Stimulated activated CD8-positive, alpha-beta memory T cell treated with anti-CD3 and anti-CD28 coated beads, Interleukin-7, amount 100 ng/mL, for 24 hours (primary cell): ENCODE data around the gene KRT74.
"Not testable (repeated sequence)": the region's sequence is repeated elsewhere in the genome, so short reads cannot be mapped to it uniquely, and the experiment has no call there.

Source experiments
- DNase-seq: peaks from one replicate; pipeline ENCODE4 v3.0.0-alpha.2; 2020; ENCODE audit warnings: low read depth

KRT74 gene

GRCh38 chr12:52602552-52602951 is 28.9 kb upstream of the KRT74 start:
- no peak for DNase-seq

DNA sequence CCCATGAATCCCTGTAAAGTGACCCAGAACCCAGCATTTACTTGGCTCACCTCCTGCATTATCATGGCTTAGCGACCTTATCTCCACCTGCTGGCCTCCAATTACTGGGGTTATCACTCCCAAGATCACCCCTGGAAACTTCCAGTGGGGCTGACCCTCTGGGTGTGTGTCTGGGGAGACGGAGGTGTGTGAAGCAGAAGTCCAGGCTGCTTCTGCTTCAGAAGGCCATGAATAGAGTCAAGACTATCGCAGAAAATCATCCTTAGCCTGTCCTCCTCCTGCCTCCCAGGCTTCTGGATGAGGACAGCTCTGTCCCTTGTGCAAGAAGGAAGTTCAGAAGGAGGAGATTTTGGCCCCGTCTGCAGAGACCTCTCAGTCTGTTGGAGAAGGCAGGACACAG is 28.0 kb upstream of the KRT74 start:
- DNase-seq = no peak

- no peak for DNase-seq
Measured at GRCh38 chr12:52600941-52601481, 27.4 kb upstream of the KRT74 start, which contains the start of gene KRT72. Gene KRT72, minus strand, starts transcription at chr12:52601463. Its CDS starts 11 bp downstream, at chr12:52601452.

DNA sequence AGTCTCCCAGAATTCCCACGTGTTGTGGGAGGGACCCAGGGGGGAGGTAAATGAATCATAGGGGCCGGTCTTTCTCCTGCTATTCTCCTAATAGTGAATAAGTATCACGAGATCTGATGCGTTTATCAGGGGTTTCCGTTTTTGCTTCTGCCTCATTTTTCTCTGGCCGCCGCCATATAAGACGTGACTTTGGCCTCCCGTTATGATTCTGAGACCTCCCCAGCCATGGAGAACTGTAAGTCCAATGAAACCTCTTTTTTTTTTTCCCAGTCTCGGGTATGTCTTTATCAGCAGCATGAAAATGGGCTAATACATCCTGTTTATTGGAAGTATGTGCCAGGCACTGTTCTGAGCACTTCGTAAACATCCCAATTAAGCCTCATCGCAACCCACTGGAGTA is 26.8 kb upstream of the KRT74 start:
- DNase-seq = no peak

DNA sequence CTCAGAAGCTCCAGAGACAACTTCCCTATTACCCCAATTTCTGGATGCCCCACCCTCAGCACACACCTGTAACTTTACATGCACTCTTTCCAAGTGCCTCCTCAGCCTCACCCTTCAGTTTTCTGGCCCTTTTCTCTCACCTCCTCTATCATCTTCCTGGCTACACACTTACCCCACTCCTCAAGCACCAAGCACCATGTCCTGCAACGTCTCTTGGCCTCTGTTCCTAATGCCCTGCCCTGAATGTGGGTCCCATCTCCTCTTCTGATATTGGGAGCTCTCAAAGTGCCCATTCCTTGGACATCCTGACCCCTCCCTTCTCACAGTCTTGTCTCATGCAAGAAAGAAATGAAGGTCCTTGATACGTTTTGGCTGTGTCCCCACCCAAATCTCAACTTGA is 26.4 kb upstream of the KRT74 start:
- DNase-seq = no peak

- no peak for DNase-seq
Measured at GRCh38 chr12:52598966-52599365, 25.3 kb upstream of the KRT74 start.

DNA sequence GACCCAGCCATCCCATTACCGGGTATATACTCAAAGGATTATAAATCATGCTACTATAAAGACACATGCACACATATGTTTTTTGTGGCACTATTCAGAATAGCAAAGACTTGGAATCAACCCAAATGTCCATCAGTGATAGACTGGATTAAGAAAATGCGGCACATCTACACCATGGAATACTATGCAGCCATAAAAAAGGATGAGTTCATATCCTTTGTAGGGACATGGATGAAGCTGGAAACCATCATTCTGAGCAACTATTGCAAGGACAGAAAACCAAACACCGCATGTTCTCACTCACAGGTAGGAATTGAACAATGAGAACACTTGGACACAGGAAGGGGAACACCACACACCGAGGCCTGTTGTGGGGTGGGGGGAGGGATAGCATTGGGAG is 20.6 kb upstream of the KRT74 start:
- not testable (repeated sequence) for DNase-seq

DNA sequence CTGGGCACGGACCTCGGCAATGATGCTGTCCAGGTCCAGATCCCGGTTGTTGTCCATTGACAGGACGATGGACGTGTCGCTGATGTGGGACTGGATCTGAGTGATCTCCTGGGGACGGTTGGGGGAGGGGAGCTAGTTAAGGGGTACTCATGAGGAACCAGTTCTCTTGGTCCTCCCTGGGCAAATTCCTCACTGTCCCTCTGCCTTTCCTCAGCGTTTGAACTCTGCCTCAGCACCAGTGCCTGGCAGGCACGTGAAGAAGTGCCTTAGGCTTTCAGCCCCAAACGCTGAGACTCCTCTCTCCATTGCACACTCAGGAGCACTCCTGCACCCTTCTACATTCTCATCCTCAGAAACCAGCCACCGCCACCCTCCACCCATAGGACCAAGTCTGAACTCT is 17.9 kb upstream of the KRT74 start:
- DNase-seq = no peak

DNA sequence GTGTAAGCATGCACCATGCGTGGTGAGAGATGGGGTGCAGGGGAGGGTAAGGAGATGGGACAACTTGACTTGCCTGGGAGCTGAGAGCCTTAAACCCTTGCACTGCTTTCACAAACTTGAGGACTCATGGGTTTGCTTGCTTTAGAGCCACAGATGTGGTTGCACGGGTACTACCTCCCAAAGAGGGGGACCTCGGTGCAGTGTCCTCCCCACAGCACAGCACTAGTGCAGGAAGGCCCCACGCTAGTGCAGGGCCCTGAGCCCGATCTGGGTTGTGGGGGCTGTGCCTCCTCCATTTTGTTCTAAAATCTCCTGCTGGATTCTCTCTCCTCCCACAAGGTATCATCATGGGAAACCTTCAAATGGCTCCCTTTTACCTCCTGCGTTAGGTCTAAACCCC is 16.4 kb upstream of the KRT74 start:
- no peak for DNase-seq

GRCh38 chr12:52587563-52587962 is 13.9 kb upstream of the KRT74 start:
- no peak for DNase-seq

DNA sequence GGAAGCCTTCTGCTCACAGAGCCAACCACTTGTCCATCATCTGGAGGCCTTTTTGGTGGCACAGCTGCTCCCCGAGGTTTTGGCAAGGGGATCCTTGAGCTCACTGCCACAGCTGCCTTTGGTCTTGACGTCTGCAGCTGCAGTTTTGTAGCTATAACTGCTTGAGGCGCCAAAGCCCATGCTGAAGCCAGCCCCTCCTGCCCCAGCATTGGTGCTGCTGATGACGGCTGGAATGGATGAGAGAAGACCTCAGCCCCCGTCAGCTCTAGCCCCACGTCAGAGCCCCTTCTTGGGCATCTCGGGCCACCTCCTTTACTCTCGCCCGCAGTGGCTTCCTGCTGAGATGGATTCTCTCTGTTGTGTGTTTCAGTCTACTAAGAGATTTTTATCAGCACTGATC is 12.3 kb upstream of the KRT74 start:
- no peak for DNase-seq

DNA sequence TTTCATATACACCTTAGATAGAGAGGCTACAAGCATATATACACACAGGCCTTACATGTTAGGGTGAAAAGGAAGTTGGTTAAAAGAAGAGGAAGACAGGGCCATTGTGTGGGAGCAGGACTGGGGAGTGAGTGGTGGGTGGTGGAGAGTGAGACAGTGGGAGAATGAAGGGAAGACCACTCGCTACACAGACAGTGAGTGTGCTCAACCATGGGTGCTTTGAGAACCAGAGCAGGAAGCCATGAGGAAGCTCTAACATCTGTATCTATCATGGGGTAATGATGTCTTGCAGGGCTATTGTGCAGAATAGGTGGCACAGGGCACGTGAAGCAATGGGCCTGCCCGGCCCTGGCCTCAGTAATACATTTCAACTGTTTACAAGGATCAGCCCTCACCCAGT is 11.4 kb upstream of the KRT74 start:
- DNase-seq = no peak

DNA sequence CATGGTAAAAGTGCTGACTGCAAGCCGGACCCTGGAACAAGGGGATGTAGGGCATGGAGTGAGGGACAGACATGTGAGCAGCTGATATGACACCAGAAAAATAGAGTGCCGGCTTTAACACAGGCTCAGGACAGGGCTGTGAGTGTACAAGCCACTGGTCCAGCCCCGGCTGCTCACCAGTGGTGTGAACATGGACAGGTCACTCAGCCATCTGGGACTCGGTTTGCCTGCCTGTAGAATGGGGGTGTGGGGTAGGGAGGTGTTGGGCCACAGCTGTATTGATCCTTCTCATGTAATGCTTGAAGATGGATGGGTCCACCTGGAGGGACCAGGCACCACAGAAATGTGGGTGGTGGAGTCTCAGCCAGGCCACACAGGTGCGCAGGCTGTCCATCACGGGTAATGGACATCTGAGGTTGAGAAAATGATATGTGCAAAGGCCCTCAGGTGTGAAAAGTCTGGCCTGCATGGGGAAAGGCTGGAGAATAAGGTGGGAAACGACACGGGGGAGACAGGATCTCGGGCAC is 10.6 kb upstream of the KRT74 start:
- DNase-seq = no peak

GRCh38 chr12:52582971-52583456 is 9.4 kb upstream of the KRT74 start:
- peak; percentile 40 for DNase-seq

DNA sequence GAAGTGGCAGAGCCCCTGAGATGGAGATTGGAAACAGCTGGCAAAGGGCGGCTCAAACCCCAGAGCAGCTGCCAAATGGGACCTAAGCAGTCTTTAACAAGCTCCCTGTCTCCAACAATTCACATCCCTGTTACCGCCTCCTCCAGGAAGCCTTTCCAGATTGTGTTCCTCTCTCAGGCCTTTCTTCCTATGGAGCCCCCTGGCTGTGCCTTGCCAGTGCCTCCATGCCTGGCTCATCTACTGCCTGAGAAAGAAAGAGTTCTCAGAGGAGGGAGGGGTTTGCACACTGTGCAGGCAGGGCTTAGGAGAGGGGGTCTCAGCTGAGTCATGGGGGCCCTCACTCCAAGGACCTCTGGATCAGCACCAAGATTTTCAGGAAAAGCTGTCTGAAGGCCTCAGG is 8.8 kb upstream of the KRT74 start:
- no peak for DNase-seq

- DNase-seq = no peak
Measured at GRCh38 chr12:52581481-52581880, 7.8 kb upstream of the KRT74 start.

DNA sequence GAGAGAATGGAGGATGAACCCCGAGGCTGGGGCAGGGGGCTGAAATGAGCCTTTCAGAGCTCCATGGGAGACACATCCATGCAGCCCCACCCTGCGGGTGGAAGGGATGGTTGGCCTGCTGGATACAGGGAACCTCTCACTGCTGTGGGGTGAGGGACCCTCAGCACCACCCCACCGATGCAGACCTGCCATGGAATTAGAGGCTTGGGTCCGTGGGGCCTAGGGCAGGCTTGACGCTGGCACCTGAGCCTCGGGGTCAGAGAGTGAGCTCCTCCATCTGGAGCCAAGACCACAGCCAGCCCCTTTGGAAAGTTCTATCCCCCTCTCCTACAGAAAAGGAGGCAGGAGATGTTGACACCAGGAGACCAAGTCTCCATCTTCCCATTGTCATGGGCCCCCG is 7.4 kb upstream of the KRT74 start:
- no peak for DNase-seq

DNA sequence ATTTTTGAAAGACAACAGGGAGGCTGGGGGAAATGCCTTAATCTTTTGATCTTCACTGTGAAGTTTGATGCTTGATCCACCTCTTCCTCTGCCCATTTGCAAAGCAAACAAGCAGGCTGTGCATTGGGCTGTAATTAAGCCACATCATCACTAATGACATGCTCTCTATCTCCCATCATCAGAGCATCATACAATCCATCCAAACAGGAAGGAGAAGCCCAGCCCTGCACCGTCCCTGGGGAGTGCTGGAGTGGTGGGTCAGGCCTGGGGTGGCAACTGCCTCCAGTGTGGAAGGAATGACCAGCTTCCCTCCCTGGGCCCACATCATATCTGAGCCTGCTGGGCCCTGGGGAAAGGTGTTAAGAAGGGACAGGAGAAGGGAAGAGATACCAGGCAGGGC is 6.9 kb upstream of the KRT74 start:
- DNase-seq = no peak

DNA sequence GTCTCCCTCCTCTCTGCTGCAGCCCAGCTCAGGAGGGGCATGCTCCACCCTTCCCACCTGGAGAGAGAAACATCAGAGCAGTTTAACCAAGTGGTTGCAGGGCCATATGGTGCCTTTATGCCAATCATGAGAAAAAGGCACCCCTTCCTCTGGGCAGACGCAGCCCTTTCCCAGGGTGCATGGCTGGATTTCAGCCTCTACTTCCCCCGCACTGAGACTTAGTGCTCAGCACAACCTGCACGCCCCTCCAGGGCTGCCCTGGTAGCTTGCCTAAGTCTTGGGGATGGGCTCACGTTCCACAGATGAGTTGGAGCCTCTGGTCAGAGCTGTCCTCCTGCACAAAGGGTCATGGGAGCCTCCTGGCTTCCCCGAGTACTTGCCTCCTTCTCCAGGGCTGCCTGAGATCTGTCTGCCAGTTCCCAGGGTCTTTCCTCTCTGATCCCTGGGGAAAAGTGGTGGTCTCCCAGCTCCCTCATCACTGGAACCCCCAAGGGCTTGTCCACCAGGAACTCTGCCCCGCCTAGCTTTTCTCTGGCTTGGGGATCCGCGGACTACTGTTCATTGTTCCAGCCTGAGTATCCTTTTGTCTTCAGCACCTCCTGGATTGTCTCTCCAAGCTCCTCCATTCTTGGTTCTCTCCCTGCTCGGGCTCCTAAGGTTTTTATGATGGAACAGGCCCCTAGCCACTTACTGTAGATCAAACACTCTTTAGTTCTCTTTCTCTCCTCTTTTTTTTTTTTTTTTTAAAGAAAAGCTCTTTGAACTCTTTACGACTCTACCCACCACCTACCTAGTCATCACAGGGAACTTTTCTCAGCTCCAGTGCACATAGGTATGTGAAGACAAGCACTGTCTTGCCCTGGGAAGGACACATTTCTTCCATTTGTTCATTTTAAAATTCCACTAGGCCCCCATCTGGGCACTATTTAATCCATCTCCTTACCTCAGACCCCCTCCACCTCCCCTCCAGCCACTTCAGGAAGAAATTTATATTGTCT is 6.1 kb upstream of the KRT74 start:
- no peak for DNase-seq

DNA sequence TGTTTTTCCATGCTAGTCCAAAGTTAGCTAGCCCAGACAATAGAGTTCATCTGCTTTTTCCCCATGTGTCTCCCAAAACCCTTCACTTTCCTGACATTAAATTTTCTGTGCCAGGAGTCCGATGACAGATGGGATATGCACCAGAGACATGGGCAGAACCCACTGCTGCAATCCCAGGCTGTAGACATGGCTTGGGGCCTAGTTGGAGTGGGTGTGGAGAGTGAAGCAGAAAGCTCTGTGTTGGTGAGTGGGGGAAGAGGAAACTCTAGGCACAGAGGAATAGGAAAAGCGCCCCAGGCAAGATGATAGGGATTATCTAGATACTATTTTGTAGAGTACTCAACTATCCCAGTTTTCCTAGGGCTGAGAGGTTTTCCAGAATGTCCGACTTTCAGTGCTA is 4.8 kb upstream of the KRT74 start:
- DNase-seq = no peak

GRCh38 chr12:52577316-52577715 is 3.7 kb upstream of the KRT74 start:
- DNase-seq = no peak

- no peak for DNase-seq
Measured at GRCh38 chr12:52575948-52576347, 2.3 kb upstream of the KRT74 start.

DNA sequence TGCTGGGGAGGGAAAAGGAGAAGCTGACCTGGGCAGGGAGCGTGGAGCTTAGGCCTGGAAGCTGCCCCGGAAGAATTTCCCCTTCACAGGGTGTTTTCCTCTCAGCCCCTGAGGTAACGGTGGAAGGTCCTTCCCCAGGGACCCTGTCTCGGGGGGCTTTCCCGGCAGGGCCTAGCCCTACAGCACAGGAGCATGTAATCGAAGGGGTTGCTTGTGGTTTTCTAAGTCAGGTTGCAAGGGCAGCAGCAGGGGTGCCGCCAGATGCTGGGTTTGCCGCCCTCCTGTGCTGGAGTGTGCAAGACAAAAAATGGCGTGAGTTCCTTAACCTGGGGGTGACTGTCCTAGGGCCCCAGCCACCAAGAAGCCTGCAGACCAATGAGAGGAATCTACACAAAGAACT is 1.6 kb upstream of the KRT74 start:
- no peak for DNase-seq
